ENCODE results near the gene JMY. TPM values are rescaled to one million over a fixed set of nuclear protein-coding genes. Genes with fewer than 3 reads are reported as not detected.

JMY gene
- total RNA-seq (10 to 100 TPM; 73.3 to 73.5 TPM), total RNA-seq (16.1 to 597 (median 109) reads per million in 172 experiments)
- 12.3 TPM for polyA plus RNA-seq (2013, experiment 1 of 2)
- polyA plus RNA-seq (2013, experiment 2 of 2) = 15.8 TPM

GRCh38 chr5:79235634-79236361 is at the start of gene JMY:
JMY (plus strand) TSS chr5:79236131; CDS start chr5:79236651, 520 bp downstream.
- peak within 1 kb of the TSS; percentile 79 to 89 for H3K27ac ChIP-seq (ENCODE audit: low read depth in 1 of 2, low read length in 2 of 2)
- no peaks in the 10 kb centered on the region for H3K9me3 ChIP-seq (ENCODE audit: control insufficient read depth in 1 of 2, insufficient read depth in 1 of 2, low read length in 2 of 2)
- H3K27ac Mint-ChIP-seq = peak within 1 kb of the TSS; percentile 96
- no peaks in the 10 kb centered on the region for H3K9me3 Mint-ChIP-seq
- H3K36me3 ChIP-seq (ENCODE audit: insufficient read depth, low read length) = no peaks in the 10 kb centered on the region
- DNase-seq (peak; percentile 72 to 94 (median 84)), ATAC-seq (ENCODE audit: poor library complexity) (peak; percentile 86)
- H3K36me3 Mint-ChIP-seq (ENCODE audit: low read depth) = peaks cover 28% of the 10 kb centered on the region
- H3K27me3 Mint-ChIP-seq = no peaks in the 10 kb centered on the region
- H3K4me3 Mint-ChIP-seq = peak within 1 kb of the TSS; percentile 97
- ChIA-PET CTCF (no interaction called here), POLR2A (interaction anchor here (0.7 to 2.4 kb wide), 10 partner anchors 20 to 1743 kb away, joined by 3 to 22 read pairs (median 4); partner anchors contain the start of genes AP3B1, ARSB, HOMER1 and SCAMP1)
- peaks cover 30% of the 10 kb centered on the region for H3K4me1 Mint-ChIP-seq (ENCODE audit: low read depth)
- H3K27me3 ChIP-seq (ENCODE audit: control insufficient read depth in 1 of 2, insufficient read depth in 2 of 2, low read length in 2 of 2) = no peaks in the 10 kb centered on the region
- H3K4me3 ChIP-seq (ENCODE audit: low read length) = peak within 1 kb of the TSS; percentile 65
- H3K4me1 ChIP-seq (ENCODE audit: insufficient read depth, low read length) = peaks cover 26% of the 10 kb centered on the region
- TF ChIP-seq CTCF (IDR thresholded peaks at IDR 0.05) = no peak
- intact Hi-C loops (cut with DNase I, micrococcal nuclease) = loop anchor here (2.0 to 10.0 kb wide), 14 partner anchors 17 to 1743 kb away; partner anchors contain the start of genes ARSB (in 1 of the 2), DHFR (in 1 of the 2), FAM151B (in 1 of the 2) and HOMER1 (in 1 of the 2)

- intact Hi-C loops (cut with DNase I, micrococcal nuclease) = no loop called here
- H3K9me3 Mint-ChIP-seq = no peaks in the 10 kb centered on the region
- H3K27ac Mint-ChIP-seq = no peak overlapping the region
- ChIA-PET POLR2A (no interaction called here), CTCF (interaction anchor here (1.0 kb wide), 1 partner anchor 10 kb away, joined by 3 read pairs; no protein-coding TSS in a partner anchor)
- no peak overlapping the region for H3K4me3 Mint-ChIP-seq
- Histone ChIP-seq H3K27me3 (ENCODE audit: control insufficient read depth in 1 of 2, insufficient read depth in 2 of 2, low read length in 2 of 2) (no peaks in the 10 kb centered on the region), H3K9me3 (ENCODE audit: control insufficient read depth in 1 of 2, insufficient read depth in 1 of 2, low read length in 2 of 2) (no peaks in the 10 kb centered on the region), H3K4me1 (ENCODE audit: insufficient read depth, low read length) (no peaks in the 10 kb centered on the region), H3K4me3 (ENCODE audit: low read length) (no peak overlapping the region), H3K36me3 (ENCODE audit: insufficient read depth, low read length) (no peaks in the 10 kb centered on the region), H3K27ac (ENCODE audit: low read depth in 1 of 2, low read length in 2 of 2) (no peak overlapping the region)
- ATAC-seq (ENCODE audit: poor library complexity) = no peak
- no peak for DNase-seq
- no peaks in the 10 kb centered on the region for H3K27me3 Mint-ChIP-seq
- H3K36me3 Mint-ChIP-seq (ENCODE audit: low read depth) = no peaks in the 10 kb centered on the region
- TF ChIP-seq CTCF (IDR thresholded peaks at IDR 0.05) = no peak
- no peaks in the 10 kb centered on the region for H3K4me1 Mint-ChIP-seq (ENCODE audit: low read depth)
Observed at GRCh38 chr5:79186455-79186854, 49.5 kb upstream of the JMY start.

DNA sequence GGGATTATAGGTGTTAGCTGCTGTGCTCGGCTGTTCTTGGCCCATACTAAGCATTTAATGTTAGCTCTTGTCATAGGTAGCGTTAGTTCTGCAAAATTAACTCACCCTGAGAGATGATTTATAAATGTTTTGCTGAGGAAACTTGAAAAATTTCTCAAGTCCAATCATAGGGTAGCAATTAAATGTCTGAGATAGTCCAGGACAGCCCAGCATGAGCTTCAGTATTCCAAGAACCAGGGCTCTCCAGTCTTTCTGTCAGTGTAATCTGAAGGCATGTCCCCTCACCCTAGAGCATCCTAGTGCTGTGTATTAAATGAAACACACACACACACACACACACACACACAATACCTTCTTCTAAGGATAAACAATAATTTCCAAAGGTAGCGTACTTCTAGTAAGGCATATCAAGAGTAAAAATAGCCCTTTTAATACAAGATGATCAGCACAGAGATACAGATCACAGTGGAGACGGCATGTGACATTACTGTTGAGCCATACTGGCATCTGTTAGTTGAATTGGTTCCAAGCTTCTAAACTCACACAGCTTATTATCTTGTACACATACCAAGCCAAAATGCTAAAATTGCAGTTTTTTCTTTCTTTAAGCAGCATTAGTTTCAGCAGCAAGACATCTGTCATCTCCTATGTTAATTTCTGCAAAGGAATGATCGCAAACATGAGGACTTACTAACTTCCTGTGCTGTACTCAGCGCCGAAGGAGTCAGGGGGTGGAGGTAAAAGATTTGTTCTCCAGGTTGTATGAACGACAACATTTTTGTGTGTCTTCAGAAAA is 46.3 kb upstream of the JMY start:
- no peaks in the 10 kb centered on the region for H3K36me3 ChIP-seq (ENCODE audit: insufficient read depth, low read length)
- no peak overlapping the region for H3K27ac Mint-ChIP-seq
- no peak for TF ChIP-seq CTCF (IDR thresholded peaks at IDR 0.05)
- H3K27me3 ChIP-seq (ENCODE audit: control insufficient read depth in 1 of 2, insufficient read depth in 2 of 2, low read length in 2 of 2) = no peaks in the 10 kb centered on the region
- H3K4me1 ChIP-seq (ENCODE audit: insufficient read depth, low read length) = peaks cover 5% of the 10 kb centered on the region
- no peaks in the 10 kb centered on the region for H3K9me3 Mint-ChIP-seq
- H3K4me3 Mint-ChIP-seq = no peak overlapping the region
- CTCF ChIA-PET = interaction anchor here (0.9 to 1.4 kb wide), 2 partner anchors 15 to 56 kb away, joined by 3 read pairs; no protein-coding TSS in a partner anchor
- H3K27me3 Mint-ChIP-seq = no peaks in the 10 kb centered on the region
- no peak overlapping the region for H3K27ac ChIP-seq (ENCODE audit: low read depth in 1 of 2, low read length in 2 of 2)
- peaks cover 6% of the 10 kb centered on the region for H3K4me1 Mint-ChIP-seq (ENCODE audit: low read depth)
- no peak overlapping the region for H3K4me3 ChIP-seq (ENCODE audit: low read length)
- POLR2A ChIA-PET = no interaction called here
- DNase-seq = no peak
- ATAC-seq (ENCODE audit: poor library complexity) = no peak
- intact Hi-C loops (cut with DNase I, micrococcal nuclease) = no loop called here
- H3K9me3 ChIP-seq (ENCODE audit: control insufficient read depth in 1 of 2, insufficient read depth in 1 of 2, low read length in 2 of 2) = no peaks in the 10 kb centered on the region
- no peaks in the 10 kb centered on the region for H3K36me3 Mint-ChIP-seq (ENCODE audit: low read depth)

Measured in CD4-positive, alpha-beta T cell (primary cell).